MM.1S (cell line): Measurements from ENCODE around the gene RAVER1.

Experiments
- DNase-seq: peaks from one replicate; pipeline ENCODE4 v3.0.0-alpha.2; 2015
- H2AFZ ChIP-seq: fragments of 300-600 bp; sonication (generic); 2 replicates; pipeline ENCODE4 v1.6.0; 2016; ENCODE audit warnings: antibody characterized with exemption, low read length
- H3F3A ChIP-seq: fragments of 300-600 bp; sonication (generic); 2 replicates; pipeline ENCODE4 v1.6.1; 2016; ENCODE audit warnings: mild to moderate bottlenecking, antibody characterized with exemption, low read length, moderate library complexity, mixed read lengths; ENCODE audit not compliant: insufficient read depth
- H3K27ac ChIP-seq: fragments of 300-600 bp; sonication (generic); 2 replicates; pipeline ENCODE4 v1.5.1; 2016; ENCODE audit warnings: mild to moderate bottlenecking, low read length
- H3K27me3 ChIP-seq: fragments of 300-600 bp; sonication (generic); replicated peaks from 2 replicates; pipeline ENCODE4 v1.6.0; 2016; ENCODE audit warnings: low read length; ENCODE audit not compliant: insufficient read depth
- H3K36me3 ChIP-seq: fragments of 300-600 bp; sonication (generic); replicated peaks from 2 replicates; pipeline ENCODE4 v1.6.1; 2016; ENCODE audit warnings: mild to moderate bottlenecking, low read length, mixed read lengths; ENCODE audit not compliant: insufficient read depth
- H3K4me1 ChIP-seq: fragments of 300-600 bp; sonication (generic); 2 replicates; pipeline ENCODE4 v1.6.1; 2016; ENCODE audit warnings: low read length, mixed read lengths
- H3K4me2 ChIP-seq: fragments of 300-600 bp; sonication (generic); 2 replicates; pipeline ENCODE4 v1.6.0; 2016; ENCODE audit warnings: low read depth, low read length
- H3K4me3 ChIP-seq: fragments of 300-600 bp; sonication (generic); 2 replicates; pipeline ENCODE4 v1.5.1; 2016; ENCODE audit warnings: low read length, mixed read lengths
- H3K79me2 ChIP-seq: fragments of 300-600 bp; sonication (generic); 2 replicates; pipeline ENCODE4 v1.6.1; 2016; ENCODE audit warnings: mixed run types, low read length, mixed read lengths
- H3K9ac ChIP-seq: fragments of 300-600 bp; sonication (generic); 2 replicates; pipeline ENCODE4 v1.6.1; 2016; ENCODE audit warnings: low read length, mixed read lengths
- H3K9me2 ChIP-seq: fragments of 300-600 bp; sonication (generic); replicated peaks from 2 replicates; pipeline ENCODE4 v1.6.1; 2016; ENCODE audit warnings: mild to moderate bottlenecking, low read length, mixed read lengths; ENCODE audit not compliant: insufficient read depth
- H3K9me3 ChIP-seq: fragments of 300-600 bp; sonication (generic); replicated peaks from 2 replicates; pipeline ENCODE4 v1.6.1; 2016; ENCODE audit warnings: mild to moderate bottlenecking, low read length, mixed read lengths; ENCODE audit not compliant: insufficient read depth
- H4K20me1 ChIP-seq: fragments of 300-600 bp; sonication (generic); 2 replicates; pipeline ENCODE4 v1.6.1; 2016; ENCODE audit warnings: mild to moderate bottlenecking, low read length, moderate library complexity, mixed read lengths; ENCODE audit not compliant: insufficient read depth
- CTCF ChIP-seq: fragments of 300-600 bp; sonication (generic); IDR thresholded peaks from 2 replicates; pipeline ENCODE4 v1.5.1; 2016; ENCODE audit warnings: antibody characterized with exemption, low read length, mixed read lengths
- EZH2 ChIP-seq: fragments of 300-600 bp; sonication (generic); optimal IDR thresholded peaks from 2 replicates; pipeline ENCODE3; 2017; ENCODE audit warnings: low read depth, mild to moderate bottlenecking, antibody characterized with exemption, low read length, mixed read lengths
- EZH2phosphoT487 ChIP-seq: fragments of 300-600 bp; sonication (generic); IDR thresholded peaks from 2 replicates; pipeline ENCODE4 v1.6.1; 2018; ENCODE audit warnings: antibody characterized with exemption, low read length

Gene RAVER1

DNA sequence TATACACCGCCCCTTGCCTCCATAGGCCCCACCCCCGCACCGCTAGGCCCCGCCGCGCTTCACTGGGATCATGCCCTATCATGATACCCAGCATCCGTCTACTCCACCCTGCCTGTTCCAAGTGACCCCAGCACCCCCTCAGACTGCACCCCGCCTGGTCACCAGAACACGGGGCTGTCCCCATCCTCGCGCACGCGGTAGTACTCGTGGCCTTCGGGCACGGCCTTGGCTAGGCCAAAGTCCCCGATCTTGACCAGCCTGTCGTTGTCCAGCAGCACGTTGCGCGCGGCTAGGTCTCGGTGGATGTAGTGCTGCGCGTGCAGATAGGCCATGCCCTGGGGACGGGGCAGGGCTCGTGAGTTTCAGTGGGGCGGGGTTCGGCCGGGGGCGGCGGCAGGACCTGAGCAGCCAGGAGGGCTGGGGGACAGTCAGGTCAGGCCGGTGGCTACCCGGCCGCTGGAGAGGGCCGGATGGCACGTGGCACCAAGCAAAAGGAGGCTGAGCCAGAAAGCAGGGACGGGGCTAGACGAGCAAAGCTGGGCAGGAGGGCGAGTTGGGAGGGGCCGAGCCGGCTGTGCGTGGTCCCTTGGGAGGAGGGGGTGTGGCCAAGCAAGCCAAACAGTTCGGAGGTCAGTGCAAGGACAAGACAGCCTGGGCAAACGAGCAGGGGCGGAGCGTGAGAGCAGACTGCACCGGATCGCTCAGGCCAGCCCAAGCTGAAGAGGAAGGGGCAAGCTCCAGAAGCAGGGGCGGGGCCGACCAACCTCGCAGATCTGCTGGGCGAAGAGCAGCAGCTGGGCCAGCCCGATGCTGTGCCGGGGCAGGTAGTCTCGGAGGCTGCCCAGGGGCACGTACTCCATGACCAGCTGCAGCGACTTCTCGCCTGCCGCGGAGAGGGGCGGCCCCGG lies 19.7 kb upstream of the RAVER1 start:
- no peaks in the 10 kb centered on the region for H4K20me1 ChIP-seq
- H3K79me2 ChIP-seq, result no peaks in the 10 kb centered on the region
- no peaks in the 10 kb centered on the region for H3K9me2 ChIP-seq
- H3K27me3 ChIP-seq, result no peaks in the 10 kb centered on the region
- no peaks in the 10 kb centered on the region for H3K4me1 ChIP-seq
- H3K4me2 ChIP-seq, result no peak overlapping the region
- no peak overlapping the region for H2AFZ ChIP-seq
- H3K4me3 ChIP-seq, result no peak overlapping the region
- TF ChIP-seq EZH2phosphoT487, result no peak
- no peak for TF ChIP-seq EZH2
- no peak for TF ChIP-seq CTCF
- H3K27ac ChIP-seq, result no peak overlapping the region
- no peaks in the 10 kb centered on the region for H3K9me3 ChIP-seq
- H3F3A ChIP-seq, result 0 out of 2 replicates have a peak, but pooled peaks cover 3% of the 10 kb centered on the region
- no peak overlapping the region for H3K9ac ChIP-seq
- no peak for DNase-seq
- 0 out of 2 replicates have a peak, but pooled peaks cover 2% of the 10 kb centered on the region for H3K36me3 ChIP-seq

GRCh38 chr19:10346509-10346908 lies 13.2 kb upstream of the RAVER1 start:
- Histone ChIP-seq H4K20me1 (no peaks in the 10 kb centered on the region), H3K36me3 (no peaks in the 10 kb centered on the region), H3K9me2 (no peaks in the 10 kb centered on the region), H3K4me3 (no peak overlapping the region), H3K27me3 (no peaks in the 10 kb centered on the region), H3K79me2 (no peaks in the 10 kb centered on the region), H3K9me3 (no peaks in the 10 kb centered on the region), H3K27ac (no peak overlapping the region), H3K4me1 (no peaks in the 10 kb centered on the region), H2AFZ (no peak overlapping the region), H3K9ac (no peak overlapping the region), H3K4me2 (no peak overlapping the region), H3F3A (no peaks in the 10 kb centered on the region)
- no peak for DNase-seq
- TF ChIP-seq EZH2 (no peak), EZH2phosphoT487 (no peak), CTCF (no peak)

DNA sequence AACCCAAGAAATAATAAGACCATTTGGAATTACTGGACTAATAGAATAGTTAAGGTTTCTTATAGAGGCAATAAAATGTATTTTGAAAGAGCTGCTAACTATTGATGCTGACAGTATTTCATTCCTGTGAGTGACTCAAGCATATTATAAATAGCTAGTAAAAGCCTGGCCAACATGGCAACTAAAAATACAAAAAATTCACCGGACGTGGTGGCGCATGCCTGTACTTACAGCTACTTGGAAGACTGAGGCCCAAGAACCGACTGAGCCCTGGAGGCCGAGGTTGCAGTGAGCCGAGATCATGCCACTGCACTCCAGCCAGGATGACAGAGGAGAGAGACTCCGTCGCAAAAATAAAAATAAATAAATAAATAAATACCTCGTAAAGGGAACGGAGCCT lies 11.5 kb upstream of the RAVER1 start:
- Histone ChIP-seq H3K9me3 (no peaks in the 10 kb centered on the region), H2AFZ (no peak overlapping the region), H3F3A (no peaks in the 10 kb centered on the region), H3K9me2 (no peaks in the 10 kb centered on the region), H4K20me1 (no peaks in the 10 kb centered on the region), H3K4me1 (peaks cover 3% of the 10 kb centered on the region; the same call in 1 of the 2 replicates), H3K27ac (no peak overlapping the region), H3K9ac (no peak overlapping the region), H3K36me3 (no peaks in the 10 kb centered on the region), H3K4me2 (no peak overlapping the region), H3K27me3 (no peaks in the 10 kb centered on the region), H3K4me3 (no peak overlapping the region), H3K79me2 (no peaks in the 10 kb centered on the region)
- TF ChIP-seq CTCF (no peak), EZH2phosphoT487 (no peak), EZH2 (no peak)
- DNase-seq, result no peak
